ENCODE results near the gene SCUBE3. TPM values are rescaled to one million over a fixed set of nuclear protein-coding genes. Genes with fewer than 3 reads are reported as not detected.

SCUBE3 gene
- total RNA-seq, 6 donors from 2014 or later, result under 0.01 to 1.2 (median 0.48) TPM

- ATAC-seq (ENCODE audit: low FRiP score in 2 of 2) (no peak), DNase-seq (no peak)
- Histone ChIP-seq H3K27ac (no peak overlapping the region), H3K27me3 (peaks cover 0 to 6% (median 0%) of the 10 kb centered on the region in 4 donors), H3K4me1 (peaks cover 0 to 9% (median 3%) of the 10 kb centered on the region in 4 donors), H3K4me3 (no peak overlapping the region), H3K9me3 (no peaks in the 10 kb centered on the region), H3K36me3 (no peaks in the 10 kb centered on the region)
- TF ChIP-seq EP300 (IDR thresholded peaks at IDR 0.05), result no peak
- WGBS, 2 donors, result 89 to 100% methylated on average over 1 of the region's 1 CpG
These were observed 7.0 kb downstream of the SCUBE3 start for GRCh38 chr6:35220711-35221110.

GRCh38 chr6:35223396-35223795, 9.6 kb downstream of the SCUBE3 start:
- Histone ChIP-seq H3K4me1 (peaks cover 0 to 3% (median 0%) of the 10 kb centered on the region in 4 donors), H3K4me3 (no peak overlapping the region), H3K9me3 (no peaks in the 10 kb centered on the region), H3K27ac (no peak overlapping the region), H3K36me3 (no peaks in the 10 kb centered on the region), H3K27me3 (no peaks in the 10 kb centered on the region)
- ATAC-seq (ENCODE audit: low FRiP score in 2 of 2) (no peak), DNase-seq (no peak)
- WGBS, 2 donors, result 81% methylated on average over 2 of the region's 2 CpGs
- TF ChIP-seq POLR2A (IDR thresholded peaks at IDR 0.05) (no peak), EP300 (IDR thresholded peaks at IDR 0.05) (no peak)

DNA sequence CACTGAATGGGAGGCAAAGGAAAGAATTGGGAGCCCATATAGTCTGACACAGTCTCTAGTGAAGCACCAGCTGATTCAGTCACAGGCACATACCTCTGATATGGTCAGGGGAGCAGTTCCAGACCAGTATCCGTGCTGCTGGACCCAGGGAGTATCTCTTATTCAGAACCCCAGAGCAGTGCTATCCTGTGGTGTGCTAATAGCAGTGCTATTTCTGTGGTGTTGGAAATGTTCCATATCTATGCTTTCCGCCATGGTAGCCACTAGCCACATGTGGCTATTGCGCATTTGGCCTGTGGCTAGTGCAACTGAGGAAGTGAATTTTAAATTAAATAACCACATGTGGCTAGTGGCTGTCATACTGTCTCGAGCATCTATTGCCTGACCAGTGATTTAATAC, 11.0 kb downstream of the SCUBE3 start:
- ATAC-seq (ENCODE audit: low FRiP score in 2 of 2) (no peak), DNase-seq (no peak)
- 74 to 84% methylated on average over 4 of the region's 4 CpGs for WGBS, 2 donors
- H3K4me3 ChIP-seq, result no peak overlapping the region
- no peaks in the 10 kb centered on the region for H3K4me1 ChIP-seq
- no peaks in the 10 kb centered on the region for H3K27me3 ChIP-seq
- H3K9me3 ChIP-seq, result no peaks in the 10 kb centered on the region
- H3K27ac ChIP-seq, result no peak overlapping the region
- TF ChIP-seq POLR2AphosphoS5 (IDR thresholded peaks at IDR 0.05) (no peak), POLR2A (IDR thresholded peaks at IDR 0.05) (no peak), EP300 (IDR thresholded peaks at IDR 0.05) (no peak)
- TF ChIP-seq, protein P1, sequence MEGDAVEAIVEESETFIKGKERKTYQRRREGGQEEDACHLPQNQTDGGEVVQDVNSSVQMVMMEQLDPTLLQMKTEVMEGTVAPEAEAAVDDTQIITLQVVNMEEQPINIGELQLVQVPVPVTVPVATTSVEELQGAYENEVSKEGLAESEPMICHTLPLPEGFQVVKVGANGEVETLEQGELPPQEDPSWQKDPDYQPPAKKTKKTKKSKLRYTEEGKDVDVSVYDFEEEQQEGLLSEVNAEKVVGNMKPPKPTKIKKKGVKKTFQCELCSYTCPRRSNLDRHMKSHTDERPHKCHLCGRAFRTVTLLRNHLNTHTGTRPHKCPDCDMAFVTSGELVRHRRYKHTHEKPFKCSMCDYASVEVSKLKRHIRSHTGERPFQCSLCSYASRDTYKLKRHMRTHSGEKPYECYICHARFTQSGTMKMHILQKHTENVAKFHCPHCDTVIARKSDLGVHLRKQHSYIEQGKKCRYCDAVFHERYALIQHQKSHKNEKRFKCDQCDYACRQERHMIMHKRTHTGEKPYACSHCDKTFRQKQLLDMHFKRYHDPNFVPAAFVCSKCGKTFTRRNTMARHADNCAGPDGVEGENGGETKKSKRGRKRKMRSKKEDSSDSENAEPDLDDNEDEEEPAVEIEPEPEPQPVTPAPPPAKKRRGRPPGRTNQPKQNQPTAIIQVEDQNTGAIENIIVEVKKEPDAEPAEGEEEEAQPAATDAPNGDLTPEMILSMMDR (IDR thresholded peaks at IDR 0.05), result no peak
- no peaks in the 10 kb centered on the region for H3K36me3 ChIP-seq

GRCh38 chr6:35228481-35228880, 14.7 kb downstream of the SCUBE3 start:
- 91 to 95% methylated on average over 6 of the region's 6 CpGs for WGBS, 2 donors
- TF ChIP-seq EP300 (IDR thresholded peaks at IDR 0.05), result no peak
- no peak for TF ChIP-seq POLR2AphosphoS5 (IDR thresholded peaks at IDR 0.05)
- TF ChIP-seq, protein P1 (IDR thresholded peaks at IDR 0.05), result no peak
- no peak for TF ChIP-seq POLR2A (IDR thresholded peaks at IDR 0.05)
- ATAC-seq (ENCODE audit: low FRiP score in 2 of 2) (no peak), DNase-seq (no peak)
- no peak overlapping the region for H3K27ac ChIP-seq
- H3K4me3 ChIP-seq, result no peak overlapping the region
- H3K4me1 ChIP-seq, result peaks cover 0 to 5% (median 4%) of the 10 kb centered on the region in 4 donors
- no peaks in the 10 kb centered on the region for H3K9me3 ChIP-seq
- no peaks in the 10 kb centered on the region for H3K36me3 ChIP-seq
- H3K27me3 ChIP-seq, result no peaks in the 10 kb centered on the region

DNA sequence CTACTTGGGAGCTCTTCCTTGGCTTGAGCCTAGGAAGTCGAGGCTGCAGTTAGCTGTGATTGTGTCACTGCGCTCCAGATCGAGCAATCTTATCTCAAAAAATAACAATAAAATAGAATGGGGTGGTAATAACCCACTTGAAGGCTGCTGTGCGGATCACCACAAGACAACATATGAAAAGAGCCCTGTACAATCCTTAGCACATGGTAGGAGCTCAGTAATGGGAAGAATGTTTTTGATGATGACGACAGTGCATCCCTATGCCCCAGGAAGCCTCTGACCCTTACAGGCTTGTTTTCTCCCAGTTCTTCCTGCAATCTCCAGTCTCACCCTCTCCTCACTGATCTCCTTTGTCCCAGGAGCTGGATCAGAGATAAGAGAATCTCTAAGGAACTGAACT, 15.5 kb downstream of the SCUBE3 start:
- H3K4me1 ChIP-seq, result peaks cover 0 to 5% (median 4%) of the 10 kb centered on the region in 4 donors
- no peaks in the 10 kb centered on the region for H3K9me3 ChIP-seq
- H3K27me3 ChIP-seq, result no peaks in the 10 kb centered on the region
- no peak for ATAC-seq (ENCODE audit: low FRiP score in 2 of 2)
- no peak overlapping the region for H3K4me3 ChIP-seq
- TF ChIP-seq, protein P1 (IDR thresholded peaks at IDR 0.05), result no peak
- no peak for TF ChIP-seq POLR2AphosphoS5 (IDR thresholded peaks at IDR 0.05)
- TF ChIP-seq POLR2A (IDR thresholded peaks at IDR 0.05), result no peak
- no peak for TF ChIP-seq EP300 (IDR thresholded peaks at IDR 0.05)
- no peak overlapping the region for H3K27ac ChIP-seq
- H3K36me3 ChIP-seq, result no peaks in the 10 kb centered on the region
- no peak for DNase-seq
- WGBS, 2 donors, result 94 to 97% methylated on average over 5 of the region's 5 CpGs

- 100% methylated on average over 1 of the region's 1 CpG for WGBS, 2 donors
- no peak for DNase-seq
- no peaks in the 10 kb centered on the region for H3K9me3 ChIP-seq
- no peak overlapping the region for H3K27ac ChIP-seq
- H3K27me3 ChIP-seq, result no peaks in the 10 kb centered on the region
- no peak for ATAC-seq (ENCODE audit: low FRiP score in 2 of 2)
- no peak for TF ChIP-seq POLR2AphosphoS5 (IDR thresholded peaks at IDR 0.05)
- TF ChIP-seq, protein P1 (IDR thresholded peaks at IDR 0.05), result no peak
- H3K36me3 ChIP-seq, result no peaks in the 10 kb centered on the region
- peaks cover 0 to 5% (median 4%) of the 10 kb centered on the region in 4 donors for H3K4me1 ChIP-seq
- H3K4me3 ChIP-seq, result no peak overlapping the region
These were observed 16.7 kb downstream of the SCUBE3 start for GRCh38 chr6:35230498-35230897.
